Central memory CD4-positive, alpha-beta T cell (primary cell): ENCODE results near the gene IL10RA.

Experiments used
- DNase-seq: peaks from one replicate; pipeline ENCODE4 v3.0.0; 2022

Gene IL10RA

GRCh38 chr11:117993988-117994745, 8.0 kb downstream of the IL10RA start:
- no peak for DNase-seq

GRCh38 chr11:117995472-117995871, 9.3 kb downstream of the IL10RA start:
- no peak for DNase-seq

GRCh38 chr11:117996058-117996457, 9.9 kb downstream of the IL10RA start:
- no peak for DNase-seq

GRCh38 chr11:117997406-117997805, 11.2 kb downstream of the IL10RA start:
- DNase-seq, result no peak

GRCh38 chr11:117997823-117998579, 11.8 kb downstream of the IL10RA start:
- no peak for DNase-seq

GRCh38 chr11:117998664-117999353, 12.6 kb downstream of the IL10RA start:
- no peak for DNase-seq

GRCh38 chr11:117999354-117999993, 13.3 kb downstream of the IL10RA start:
- no peak for DNase-seq

- DNase-seq, result no peak
Observed at GRCh38 chr11:118000067-118000849, 14.1 kb downstream of the IL10RA start.

GRCh38 chr11:118000850-118001228, 14.6 kb downstream of the IL10RA start:
- DNase-seq, result no peak

GRCh38 chr11:118001494-118001971, 15.3 kb downstream of the IL10RA start:
- peak; percentile 49 for DNase-seq

- peak; percentile 38 for DNase-seq
Observed at GRCh38 chr11:118002010-118002540, 15.9 kb downstream of the IL10RA start.

- peak; percentile 28 for DNase-seq
Observed at GRCh38 chr11:118002541-118003423, 16.6 kb downstream of the IL10RA start.

- no peak for DNase-seq
Observed at GRCh38 chr11:118003456-118003855, 17.3 kb downstream of the IL10RA start.

- DNase-seq, result no peak
Observed at GRCh38 chr11:118004543-118005223, 18.5 kb downstream of the IL10RA start.

- no peak for DNase-seq
Observed at GRCh38 chr11:118005224-118006152, 19.3 kb downstream of the IL10RA start.

- DNase-seq, result no peak
Observed at GRCh38 chr11:118006153-118006534, 19.9 kb downstream of the IL10RA start.

GRCh38 chr11:118007040-118007439, 20.8 kb downstream of the IL10RA start:
- peak; percentile 25 for DNase-seq

- DNase-seq, result peak; percentile 52
Observed at GRCh38 chr11:118007563-118008270, 21.5 kb downstream of the IL10RA start.
